B cell (primary cell): ENCODE measurements around the gene BHLHA15. TPM values are rescaled to one million over a fixed set of nuclear protein-coding genes. Genes with fewer than 3 reads are reported as not detected.
A peak's percentile ranks its signal among the peaks of the same experiment; 100 is the strongest.

ENCODE experiments used
- ATAC-seq: fragments of 200-7000 bp; cut with Tn5 transposase; one replicate; pipeline ENCODE4 v1.10.0; 2021; ENCODE audit warnings: low read depth, mild to moderate bottlenecking, moderate number of reproducible peaks, moderate library complexity
- CTCF ChIA-PET: fragments of 350-600 bp; sonication (Branson Sonifier 250); formaldehyde crosslinking; loops from one replicate; lab custom pipeline; 2021; ENCODE audit warnings: antibody characterized with exemption, inconsistent platforms; lab: Charles Lee
- POLR2A ChIA-PET: fragments of 350-600 bp; sonication (Branson Sonifier 250); formaldehyde crosslinking; loops from one replicate; lab custom pipeline; 2021; ENCODE audit warnings: antibody characterized with exemption; lab: Charles Lee
- DNase-seq: peaks from one replicate; pipeline ENCODE4 v3.0.0; 2013
- H2AFZ ChIP-seq: 2 replicates; pipeline ENCODE4 v1.6.1; 2012; ENCODE audit warnings: mild to moderate bottlenecking, low read depth, low read length; ENCODE audit not compliant: insufficient read depth, poor library complexity, severe bottlenecking
- H3K27ac ChIP-seq, 2 donors: 1 replicate in 1 of 2; 2 replicates in 1 of 2; pipeline ENCODE4 v1.5.1; 2012 to 2013; ENCODE audit warnings: low read length in 2 of 2, mild to moderate bottlenecking in 2 of 2, moderate library complexity in 1 of 2
- H3K27me3 ChIP-seq, 4 experiments: fragments of 200-600 bp in 1 of 4; sonication (generic) in 1 of 4; replicated peaks in 1 of 4; 1 replicate in 2 of 4; 2 replicates in 2 of 4; pipeline versions ENCODE4 v1.6.1 to v1.7.0; 2013 to 2016; ENCODE audit warnings: low read length in 3 of 4, mild to moderate bottlenecking in 2 of 4, mixed read lengths in 1 of 4, moderate library complexity in 1 of 4; ENCODE audit not compliant: insufficient read depth in 4 of 4, control insufficient read depth in 3 of 4; ENCODE audit errors: control extremely low read depth in 1 of 4
- H3K36me3 ChIP-seq, 2 experiments: replicated peaks in 1 of 2; 1 replicate in 1 of 2; 2 replicates in 1 of 2; pipeline versions ENCODE4 v1.6.1 to v1.7.1; 2013; ENCODE audit warnings: low read length in 1 of 2; ENCODE audit not compliant: insufficient read depth in 2 of 2, control insufficient read depth in 1 of 2; ENCODE audit errors: control extremely low read depth in 1 of 2, extremely low read depth in 1 of 2
- H3K4me1 ChIP-seq, 2 donors: fragments of 200-600 bp in 1 of 2; sonication (generic) in 1 of 2; 1 replicate in 1 of 2; 2 replicates in 1 of 2; pipeline versions ENCODE4 v1.5.1 to v1.6.1; 2013 to 2017; ENCODE audit warnings: low read length in 2 of 2; ENCODE audit not compliant: control insufficient read depth in 2 of 2, insufficient read depth in 2 of 2
- H3K4me2 ChIP-seq: replicated peaks from 2 replicates; pipeline ENCODE3; 2012; ENCODE audit warnings: mild to moderate bottlenecking, low read depth, low read length; ENCODE audit not compliant: poor library complexity, severe bottlenecking
- H3K4me3 ChIP-seq, 5 experiments: fragments of 200-600 bp in 1 of 5; sonication (generic) in 1 of 5; 1 replicate in 3 of 5; 2 replicates in 2 of 5; pipeline versions ENCODE4 v1.5.1 to v1.7.0; 2011 to 2016; ENCODE audit warnings: low read length in 4 of 5, mild to moderate bottlenecking in 4 of 5, low read depth in 2 of 5, control low read depth in 1 of 5, moderate library complexity in 1 of 5; ENCODE audit not compliant: insufficient read depth in 1 of 5; ENCODE audit errors: control extremely low read depth in 1 of 5, extremely low read depth in 1 of 5
- H3K79me2 ChIP-seq: fragments of 200-600 bp; sonication (generic); one replicate; pipeline ENCODE4 v1.6.0; 2016; ENCODE audit warnings: low read length; ENCODE audit not compliant: control insufficient read depth, insufficient read depth
- H3K9ac ChIP-seq: fragments of 200-600 bp; sonication (generic); 2 replicates; pipeline ENCODE4 v1.6.1; 2017; ENCODE audit warnings: mild to moderate bottlenecking, low read length, moderate library complexity
- H3K9me3 ChIP-seq, 3 donors: one replicate each; pipeline versions ENCODE4 v1.6.1 to v1.7.1; 2013; ENCODE audit warnings: low read length in 2 of 3; ENCODE audit not compliant: control insufficient read depth in 2 of 3, insufficient read depth in 1 of 3; ENCODE audit errors: control extremely low read depth in 1 of 3
- H4K20me1 ChIP-seq: 2 replicates; pipeline ENCODE4 v1.6.0; 2012; ENCODE audit warnings: mild to moderate bottlenecking, low read length; ENCODE audit not compliant: insufficient read depth, control insufficient read depth, poor library complexity, severe bottlenecking
- H3K27ac Mint-ChIP-seq: one replicate; pipeline ENCODE4 v1.8.0; 2021; ENCODE audit warnings: mixed read lengths
- H3K27me3 Mint-ChIP-seq: one replicate; pipeline ENCODE4 v1.8.0; 2021; ENCODE audit warnings: mixed read lengths
- H3K4me1 Mint-ChIP-seq: one replicate; pipeline ENCODE4 v1.8.0; 2021; ENCODE audit warnings: mixed read lengths
- H3K4me3 Mint-ChIP-seq: one replicate; pipeline ENCODE4 v1.8.0; 2021; ENCODE audit warnings: mixed read lengths
- H3K9me3 Mint-ChIP-seq: one replicate; pipeline ENCODE4 v1.8.0; 2022; ENCODE audit warnings: mixed read lengths; ENCODE audit not compliant: insufficient read depth
- EZH2 ChIP-seq: IDR thresholded peaks from 2 replicates; pipeline ENCODE4 v1.6.1; 2012; ENCODE audit warnings: borderline replicate concordance, low read depth, mild to moderate bottlenecking, moderate library complexity, low read length; ENCODE audit not compliant: insufficient read depth, poor library complexity, severe bottlenecking
- WGBS: methylation state at CpG from one replicate; pipeline ENCODE4 v1.1.5; 2013; ENCODE audit warnings: missing lambda C conversion rate; ENCODE audit not compliant: insufficient coverage; 5-methylcytosine and 5-hydroxymethylcytosine counted together
- intact Hi-C: fragments of 100-400 bp; cut with micrococcal nuclease; formaldehyde crosslinking; loops from one replicate; pipeline ENCODE4 v1.10.0; 2022
- polyA plus RNA-seq: library from polyadenylated mRNA; depleted of rRNA; stranded (reverse); fragments of >200 nt; gene quantifications from 2 replicates; pipeline ENCODE4 v1.2.3, GENCODE V29; 2012
- total RNA-seq, 2 donors: library from RNA; stranded (reverse); fragments of 120-200 nt in 1 of 2; gene quantifications; 1 replicate in 1 of 2; 2 replicates in 1 of 2; pipeline versions ENCODE4 v1.2.3 to v1.2.4, GENCODE V29; 2013 to 2022
- TF ChIP-seq, protein P1 (sequence below): fragments of 200-600 bp; IDR thresholded peaks from one replicate; pipeline ENCODE4 v1.8.0; 2022; ENCODE audit warnings: antibody characterized with exemption, mild to moderate bottlenecking

Gene BHLHA15
- total and polyA plus RNA-seq, 2 donors (not counting 1 experiment from before 2014, with no cell fraction given) = 0.74 to 2.2 TPM

DNA sequence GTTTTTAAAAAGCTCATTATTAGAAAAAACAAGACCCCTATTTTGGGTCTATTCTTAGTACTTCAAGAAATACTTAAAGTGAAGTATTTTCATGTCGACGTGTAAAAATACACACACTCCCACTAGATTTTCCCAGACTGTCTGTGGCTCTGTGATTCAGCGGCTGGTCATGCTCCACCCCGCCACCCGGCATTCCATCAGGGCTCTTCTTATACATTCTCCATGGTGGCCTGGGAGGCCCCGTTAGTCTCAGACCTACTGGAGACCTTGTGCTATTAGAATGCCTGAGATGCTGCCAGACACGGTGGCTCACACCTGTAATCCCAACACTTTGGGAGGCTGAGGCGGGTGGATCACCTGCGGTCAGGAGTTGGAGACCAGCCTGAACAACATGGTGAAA lies 27.7 kb downstream of the BHLHA15 start:
- ATAC-seq (no peak), DNase-seq (no peak)
- Histone ChIP-seq H3K79me2 (no peaks in the 10 kb centered on the region), H4K20me1 (peaks cover 22% of the 10 kb centered on the region), H3K27me3 (no peaks in the 10 kb centered on the region), H3K4me3 (no peak overlapping the region), H3K9me3 (no peaks in the 10 kb centered on the region), H3K9ac (no peak overlapping the region), H3K4me2 (no peak overlapping the region), H3K27ac (no peak overlapping the region), H3K36me3 (peaks cover 0 to 43% of the 10 kb centered on the region in 2 experiments), H3K4me1 (no peaks in the 10 kb centered on the region), H2AFZ (no peak overlapping the region)
- Mint-ChIP-seq H3K9me3 (no peaks in the 10 kb centered on the region), H3K4me3 (no peak overlapping the region), H3K27ac (no peak overlapping the region), H3K4me1 (no peaks in the 10 kb centered on the region), H3K27me3 (no peaks in the 10 kb centered on the region)
- ChIA-PET CTCF (no interaction called here), POLR2A (no interaction called here)
- intact Hi-C loops = no loop called here
- TF ChIP-seq, protein P1, sequence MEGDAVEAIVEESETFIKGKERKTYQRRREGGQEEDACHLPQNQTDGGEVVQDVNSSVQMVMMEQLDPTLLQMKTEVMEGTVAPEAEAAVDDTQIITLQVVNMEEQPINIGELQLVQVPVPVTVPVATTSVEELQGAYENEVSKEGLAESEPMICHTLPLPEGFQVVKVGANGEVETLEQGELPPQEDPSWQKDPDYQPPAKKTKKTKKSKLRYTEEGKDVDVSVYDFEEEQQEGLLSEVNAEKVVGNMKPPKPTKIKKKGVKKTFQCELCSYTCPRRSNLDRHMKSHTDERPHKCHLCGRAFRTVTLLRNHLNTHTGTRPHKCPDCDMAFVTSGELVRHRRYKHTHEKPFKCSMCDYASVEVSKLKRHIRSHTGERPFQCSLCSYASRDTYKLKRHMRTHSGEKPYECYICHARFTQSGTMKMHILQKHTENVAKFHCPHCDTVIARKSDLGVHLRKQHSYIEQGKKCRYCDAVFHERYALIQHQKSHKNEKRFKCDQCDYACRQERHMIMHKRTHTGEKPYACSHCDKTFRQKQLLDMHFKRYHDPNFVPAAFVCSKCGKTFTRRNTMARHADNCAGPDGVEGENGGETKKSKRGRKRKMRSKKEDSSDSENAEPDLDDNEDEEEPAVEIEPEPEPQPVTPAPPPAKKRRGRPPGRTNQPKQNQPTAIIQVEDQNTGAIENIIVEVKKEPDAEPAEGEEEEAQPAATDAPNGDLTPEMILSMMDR = no peak
- TF ChIP-seq EZH2 = no peak
- 100% methylated on average over 6 of the region's 9 CpGs for WGBS

DNA sequence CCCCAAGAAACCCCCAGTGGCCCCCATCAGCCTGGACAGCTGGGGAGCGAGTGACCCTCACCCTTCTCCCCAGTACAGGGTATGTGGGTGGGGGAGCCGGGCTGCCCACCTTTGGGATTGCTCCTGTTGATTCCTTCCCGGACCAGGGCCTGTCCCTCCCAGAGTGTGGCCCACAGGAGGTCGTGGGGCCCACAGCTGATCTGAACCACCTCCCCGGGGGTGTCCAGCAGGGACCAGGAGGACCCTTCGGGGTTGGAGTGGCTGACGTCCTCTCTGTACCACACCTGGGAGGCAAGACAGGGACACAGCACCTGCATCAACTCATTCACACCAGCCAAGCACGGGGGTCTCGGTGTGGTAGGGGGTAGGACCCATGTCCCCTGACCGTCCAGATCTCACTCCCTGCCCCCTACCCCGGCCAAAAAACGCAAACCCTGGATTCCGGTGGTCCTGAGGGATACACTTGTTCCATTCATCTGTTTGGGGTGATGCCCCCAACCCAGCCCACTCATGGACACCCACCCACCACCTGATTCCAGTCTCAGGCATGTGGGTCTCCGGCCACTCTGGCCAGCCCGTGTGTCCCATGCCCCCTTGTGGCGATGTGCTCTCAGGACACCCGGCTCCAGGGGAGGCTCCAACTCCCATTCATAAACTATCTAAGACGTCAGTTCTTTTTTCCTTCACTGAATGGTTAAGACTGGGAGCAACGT lies 29.9 kb downstream of the BHLHA15 start:
- no peak for TF ChIP-seq EZH2
- TF ChIP-seq, protein P1 = peak; percentile 67
- Histone ChIP-seq H3K4me3 (no peak overlapping the region), H3K79me2 (peaks cover 16% of the 10 kb centered on the region), H3K9me3 (no peaks in the 10 kb centered on the region), H3K27me3 (no peaks in the 10 kb centered on the region), H3K36me3 (peaks cover 0 to 59% of the 10 kb centered on the region in 2 experiments), H3K4me2 (no peak overlapping the region), H3K9ac (no peak overlapping the region), H3K4me1 (no peaks in the 10 kb centered on the region), H2AFZ (no peak overlapping the region), H4K20me1 (peaks cover 39% of the 10 kb centered on the region), H3K27ac (no peak overlapping the region)
- DNase-seq (peak; percentile 46), ATAC-seq (peak; percentile 57)
- Mint-ChIP-seq H3K4me1 (no peaks in the 10 kb centered on the region), H3K9me3 (no peaks in the 10 kb centered on the region), H3K27me3 (no peaks in the 10 kb centered on the region), H3K27ac (no peak overlapping the region), H3K4me3 (no peak overlapping the region)
- ChIA-PET CTCF (interaction anchor here (0.9 to 1.1 kb wide), 3 partner anchors 12 to 220 kb away, joined by 3 to 4 read pairs (median 3); no protein-coding TSS in a partner anchor), POLR2A (no interaction called here)
- intact Hi-C loops = loop anchor here (1.0 kb wide), 2 partner anchors 10 to 73 kb away; no protein-coding TSS in a partner anchor
- 82% methylated on average over 13 of the region's 19 CpGs for WGBS
